ENCODE data around the gene ANO1.
"Not testable (repeated sequence)": the region's sequence is repeated elsewhere in the genome, so short reads cannot be mapped to it uniquely, and the experiment has no call there.

Gene ANO1

GRCh38 chr11:70194792-70195791 is 117.0 kb downstream of the ANO1 start:
- WGBS, 2 experiments (ENCODE audit: insufficient coverage in 2 of 2), result 67 to 68% methylated on average over 3 of the region's 3 CpGs
- Histone ChIP-seq H3K36me3 (ENCODE audit: control insufficient read depth, insufficient read depth, low read length) (no peaks in the 10 kb centered on the region), H3K27ac (ENCODE audit: low read depth, low read length, severe bottlenecking) (no peak overlapping the region), H3K4me1 (ENCODE audit: control insufficient read depth, insufficient read depth, low read length, poor library complexity, severe bottlenecking) (no peaks in the 10 kb centered on the region), H3K9me3 (ENCODE audit: control insufficient read depth, low read length) (no peaks in the 10 kb centered on the region), H3K4me3 (ENCODE audit: extremely low read depth, insufficient read depth, low read length, poor library complexity, severe bottlenecking) (no peak overlapping the region)

- H3K4me1 ChIP-seq (ENCODE audit: control insufficient read depth, insufficient read depth, low read length, poor library complexity, severe bottlenecking), result peaks cover 12% of the 10 kb centered on the region
- no peak overlapping the region for H3K4me3 ChIP-seq (ENCODE audit: extremely low read depth, insufficient read depth, low read length, poor library complexity, severe bottlenecking)
- WGBS, 2 experiments (ENCODE audit: insufficient coverage in 2 of 2), result 83 to 95% methylated on average over 7 to 8 of the region's 10 CpGs
- peaks cover 11% of the 10 kb centered on the region for H3K36me3 ChIP-seq (ENCODE audit: control insufficient read depth, insufficient read depth, low read length)
- H3K9me3 ChIP-seq (ENCODE audit: control insufficient read depth, low read length), result no peaks in the 10 kb centered on the region
- H3K27ac ChIP-seq (ENCODE audit: low read depth, low read length, severe bottlenecking), result no peak overlapping the region
Observed at GRCh38 chr11:70200212-70200844, 122.2 kb downstream of the ANO1 start.

- peaks cover 18% of the 10 kb centered on the region for H3K36me3 ChIP-seq (ENCODE audit: control insufficient read depth, insufficient read depth, low read length)
- H3K27ac ChIP-seq (ENCODE audit: low read depth, low read length, severe bottlenecking); H3K9me3 ChIP-seq (ENCODE audit: control insufficient read depth, low read length); H3K4me3 ChIP-seq (ENCODE audit: extremely low read depth, insufficient read depth, low read length, poor library complexity, severe bottlenecking): not testable (repeated sequence)
- peaks cover 16% of the 10 kb centered on the region for H3K4me1 ChIP-seq (ENCODE audit: control insufficient read depth, insufficient read depth, low read length, poor library complexity, severe bottlenecking)
- whole genome bisulfite sequencing, 2 experiments (ENCODE audit: insufficient coverage in 2 of 2), result 91 to 100% methylated on average over 1 to 2 of the region's 3 CpGs
Observed at GRCh38 chr11:70201047-70201446, 122.9 kb downstream of the ANO1 start.

- 84 to 90% methylated on average over 16 to 17 of the region's 29 CpGs for WGBS, 2 experiments (ENCODE audit: insufficient coverage in 2 of 2)
- H3K4me1 ChIP-seq (ENCODE audit: control insufficient read depth, insufficient read depth, low read length, poor library complexity, severe bottlenecking), result peaks cover 21% of the 10 kb centered on the region
- no peak overlapping the region for H3K27ac ChIP-seq (ENCODE audit: low read depth, low read length, severe bottlenecking)
- peak overlapping the region; percentile 97 for H3K4me3 ChIP-seq (ENCODE audit: extremely low read depth, insufficient read depth, low read length, poor library complexity, severe bottlenecking)
- H3K9me3 ChIP-seq (ENCODE audit: control insufficient read depth, low read length), result no peaks in the 10 kb centered on the region
- peaks cover 29% of the 10 kb centered on the region for H3K36me3 ChIP-seq (ENCODE audit: control insufficient read depth, insufficient read depth, low read length)
Observed at GRCh38 chr11:70201882-70202861, 124.1 kb downstream of the ANO1 start.

GRCh38 chr11:70202920-70203750 is 125.0 kb downstream of the ANO1 start, which contains the start of gene FADD:
Gene FADD (plus strand): TSS chr11:70203296. CDS start chr11:70203460, 164 bp downstream.
- 0% methylated on average over 68 to 84 of the region's 91 CpGs for WGBS, 2 experiments (ENCODE audit: insufficient coverage in 2 of 2)
- H3K4me3 ChIP-seq (ENCODE audit: extremely low read depth, insufficient read depth, low read length, poor library complexity, severe bottlenecking), result peak within 1 kb of the TSS; percentile 97
- no peaks in the 10 kb centered on the region for H3K9me3 ChIP-seq (ENCODE audit: control insufficient read depth, low read length)
- H3K27ac ChIP-seq (ENCODE audit: low read depth, low read length, severe bottlenecking), result peak within 1 kb of the TSS; percentile 91
- H3K4me1 ChIP-seq (ENCODE audit: control insufficient read depth, insufficient read depth, low read length, poor library complexity, severe bottlenecking), result peaks cover 21% of the 10 kb centered on the region
- H3K36me3 ChIP-seq (ENCODE audit: control insufficient read depth, insufficient read depth, low read length), result peaks cover 39% of the 10 kb centered on the region

- 8% methylated on average over 20 to 27 of the region's 30 CpGs for WGBS, 2 experiments (ENCODE audit: insufficient coverage in 2 of 2)
- Histone ChIP-seq H3K36me3 (ENCODE audit: control insufficient read depth, insufficient read depth, low read length) (peaks cover 47% of the 10 kb centered on the region), H3K27ac (ENCODE audit: low read depth, low read length, severe bottlenecking) (peak overlapping the region; percentile 91), H3K9me3 (ENCODE audit: control insufficient read depth, low read length) (no peaks in the 10 kb centered on the region), H3K4me1 (ENCODE audit: control insufficient read depth, insufficient read depth, low read length, poor library complexity, severe bottlenecking) (peaks cover 21% of the 10 kb centered on the region), H3K4me3 (ENCODE audit: extremely low read depth, insufficient read depth, low read length, poor library complexity, severe bottlenecking) (peak overlapping the region; percentile 97)
Observed at GRCh38 chr11:70203751-70204465, 125.8 kb downstream of the ANO1 start.

GRCh38 chr11:70204466-70204799 is 126.3 kb downstream of the ANO1 start:
- Histone ChIP-seq H3K27ac (ENCODE audit: low read depth, low read length, severe bottlenecking) (peak overlapping the region; percentile 91), H3K4me3 (ENCODE audit: extremely low read depth, insufficient read depth, low read length, poor library complexity, severe bottlenecking) (peak overlapping the region; percentile 97)

GRCh38 chr11:70205049-70205725 is 127.1 kb downstream of the ANO1 start:
- WGBS, 2 experiments (ENCODE audit: insufficient coverage in 2 of 2), result 93 to 97% methylated on average over 10 to 12 of the region's 12 CpGs
- Histone ChIP-seq H3K9me3 (ENCODE audit: control insufficient read depth, low read length) (no peaks in the 10 kb centered on the region), H3K4me1 (ENCODE audit: control insufficient read depth, insufficient read depth, low read length, poor library complexity, severe bottlenecking) (peaks cover 21% of the 10 kb centered on the region), H3K36me3 (ENCODE audit: control insufficient read depth, insufficient read depth, low read length) (peaks cover 53% of the 10 kb centered on the region), H3K4me3 (ENCODE audit: extremely low read depth, insufficient read depth, low read length, poor library complexity, severe bottlenecking) (peak overlapping the region; percentile 97), H3K27ac (ENCODE audit: low read depth, low read length, severe bottlenecking) (no peak overlapping the region)

More at GRCh38 chr11:70204466-70204799, 126.3 kb downstream of the ANO1 start:
- Histone ChIP-seq H3K4me1 (ENCODE audit: control insufficient read depth, insufficient read depth, low read length, poor library complexity, severe bottlenecking) (peaks cover 21% of the 10 kb centered on the region), H3K9me3 (ENCODE audit: control insufficient read depth, low read length) (no peaks in the 10 kb centered on the region), H3K36me3 (ENCODE audit: control insufficient read depth, insufficient read depth, low read length) (peaks cover 52% of the 10 kb centered on the region)
- 39 to 58% methylated on average over 4 of the region's 4 CpGs for WGBS, 2 experiments (ENCODE audit: insufficient coverage in 2 of 2)

- peaks cover 21% of the 10 kb centered on the region for H3K4me1 ChIP-seq (ENCODE audit: control insufficient read depth, insufficient read depth, low read length, poor library complexity, severe bottlenecking)
- H3K9me3 ChIP-seq (ENCODE audit: control insufficient read depth, low read length), result no peaks in the 10 kb centered on the region
- WGBS, 2 experiments (ENCODE audit: insufficient coverage in 2 of 2), result 86 to 94% methylated on average over 6 of the region's 7 CpGs
- no peak overlapping the region for H3K4me3 ChIP-seq (ENCODE audit: extremely low read depth, insufficient read depth, low read length, poor library complexity, severe bottlenecking)
- no peak overlapping the region for H3K27ac ChIP-seq (ENCODE audit: low read depth, low read length, severe bottlenecking)
- peaks cover 53% of the 10 kb centered on the region for H3K36me3 ChIP-seq (ENCODE audit: control insufficient read depth, insufficient read depth, low read length)
Observed at GRCh38 chr11:70205766-70206165, 127.6 kb downstream of the ANO1 start.
